Right lobe of liver (tissue), 6 donors: ENCODE data around the gene NRAP. TPM values are rescaled to one million over a fixed set of nuclear protein-coding genes. Genes with fewer than 3 reads are reported as not detected.

Experiments used
- ATAC-seq, 4 donors: fragments of 200-7000 bp; cut with Tn5 transposase; one replicate each; pipeline ENCODE4 v1.9.1; 2020; ENCODE audit warnings: mild to moderate bottlenecking in 4 of 4, moderate library complexity in 4 of 4
- DNase-seq, 3 donors: peaks; one replicate each; pipeline ENCODE4 v3.0.0-alpha.2; 2020
- H3K27ac ChIP-seq, 3 donors: fragments of 200-600 bp; one replicate each; pipeline ENCODE4 v1.8.0; 2022
- H3K27me3 ChIP-seq, 2 donors: fragments of 200-600 bp; one replicate each; pipeline ENCODE4 v1.8.0; 2022
- H3K36me3 ChIP-seq, 4 donors: fragments of 200-600 bp; sonication (generic) in 1 of 4; one replicate each; pipeline versions ENCODE4 v1.5.1 to v1.8.0; 2017 to 2022; ENCODE audit warnings: control low read depth in 1 of 4
- H3K4me1 ChIP-seq, 4 donors: fragments of 200-600 bp; sonication (generic) in 1 of 4; one replicate each; pipeline versions ENCODE4 v1.5.1 to v1.8.0; 2017 to 2022; ENCODE audit warnings: control low read depth in 1 of 4
- H3K4me3 ChIP-seq, 3 donors: fragments of 200-600 bp; one replicate each; pipeline ENCODE4 v1.8.0; 2022
- H3K9me3 ChIP-seq, 4 donors: fragments of 200-600 bp; sonication (generic) in 1 of 4; one replicate each; pipeline versions ENCODE4 v1.5.1 to v1.8.0; 2017 to 2022; ENCODE audit warnings: control low read depth in 1 of 4
- CTCF ChIP-seq, 4 donors: fragments of 200-600 bp in 3 of 4; fragments of 450-650 bp in 1 of 4; IDR thresholded peaks; one replicate each; pipeline versions ENCODE4 v1.5.1 to v1.8.0; 2016 to 2022; ENCODE audit warnings: antibody characterized with exemption in 4 of 4, mild to moderate bottlenecking in 2 of 4
- POLR2A ChIP-seq: fragments of 450-650 bp; IDR thresholded peaks from one replicate; pipeline ENCODE4 v1.6.1; 2017; ENCODE audit warnings: antibody characterized with exemption, mild to moderate bottlenecking
- WGBS: methylation state at CpG from one replicate; pipeline ENCODE4 v1.1.6; 2018; ENCODE audit warnings: low coverage, low lambda C conversion rate; ENCODE audit not compliant: insufficient coverage; ENCODE audit errors: missing lambda C conversion rate; 5-methylcytosine and 5-hydroxymethylcytosine counted together
- intact Hi-C, 2 donors: fragments of 100-400 bp; cut with DNase I; formaldehyde crosslinking; loops; one replicate each; pipeline versions ENCODE4 v1.11.2 to v1.14.1; 2022
- total RNA-seq, 6 experiments: library from RNA; depleted of rRNA in 2 of 6; stranded (reverse); fragments of >200 nt in 2 of 6; fragmentation: NEBNext Ultra II Directional in 3 of 6; extraction: Animal tissue kit (Norgen Biotek cat#: 25700) in 3 of 6; gene quantifications; one replicate each; pipeline versions ENCODE4 v1.1.0 to v1.2.4, GENCODE V29; 2016 to 2023
- donor health status: DM: no; HTN: yes; CAD: no.
- donor health status: DM: no; HTN: no; CAD: no.
- donor health status: DM: no; HTN: no; CAD: no.
- donor health status: DM: no; HTN: yes; CAD: no.
- donor health status: DM: no; HTN: yes; CAD: no.

The NRAP gene
- total RNA-seq, 6 experiments from 2014 or later = 0.07 to 1.9 (median 0.22) TPM; not detected in 1

GRCh38 chr10:113540845-113541548 lies 122.8 kb downstream of the NRAP start:
- TF ChIP-seq POLR2A (no peak), CTCF (IDR thresholded peaks at IDR 0.05) (no peak)
- no peak overlapping the region for H3K4me3 ChIP-seq
- WGBS = 36% methylated on average over 7 of the region's 7 CpGs
- H3K4me1 ChIP-seq = peaks cover 0 to 48% (median 20%) of the 10 kb centered on the region in 4 donors
- intact Hi-C loops = no loop called here
- no peaks in the 10 kb centered on the region for H3K9me3 ChIP-seq
- H3K36me3 ChIP-seq = no peaks in the 10 kb centered on the region
- peak; percentile 68 to 89 (median 82) for ATAC-seq
- peak; percentile 75 to 92 (median 86) for DNase-seq
- H3K27me3 ChIP-seq = no peaks in the 10 kb centered on the region
- H3K27ac ChIP-seq = peak overlapping the region; percentile 45 to 77 (median 61)

- peaks cover 0 to 41% (median 20%) of the 10 kb centered on the region in 4 donors for H3K4me1 ChIP-seq
- peak overlapping the region; percentile 45 to 77 (median 61) for H3K27ac ChIP-seq
- DNase-seq (peak in 1 of 3 donors; percentile 73), ATAC-seq (peak; percentile 40 to 65 (median 54))
- H3K36me3 ChIP-seq = no peaks in the 10 kb centered on the region
- TF ChIP-seq CTCF (IDR thresholded peaks at IDR 0.05) (no peak), POLR2A (no peak)
- H3K4me3 ChIP-seq = no peak overlapping the region
- intact Hi-C loops = no loop called here
- H3K9me3 ChIP-seq = no peaks in the 10 kb centered on the region
- 23% methylated on average over 7 of the region's 7 CpGs for WGBS
- no peaks in the 10 kb centered on the region for H3K27me3 ChIP-seq
Observed at GRCh38 chr10:113539789-113540188, 124.1 kb downstream of the NRAP start.

Other genes starting within 250 kb of the NRAP start
- gene HABP2, start 111.0 kb downstream of the NRAP start, total RNA-seq = 100 to 1,000 TPM; 162 to 705 (median 372) TPM
- 10 to 100 TPM in 5 of 6 experiments, 1 to 10 TPM in 1; 9.5 to 24.7 (median 12.4) TPM for gene CASP7, start 15.9 kb upstream of the NRAP start, total RNA-seq
- gene PLEKHS1, start 87.6 kb upstream of the NRAP start, total RNA-seq = not detected
- 1 to 10 TPM; 4.5 to 8.3 (median 5.9) TPM for gene DCLRE1A, start 190.0 kb upstream of the NRAP start, total RNA-seq
- 10 to 100 TPM; 14.5 to 28.4 (median 23.0) TPM for gene NHLRC2, start 190.6 kb upstream of the NRAP start, total RNA-seq